Measurements from ENCODE around the gene IFNLR1.

The IFNLR1 gene

DNA sequence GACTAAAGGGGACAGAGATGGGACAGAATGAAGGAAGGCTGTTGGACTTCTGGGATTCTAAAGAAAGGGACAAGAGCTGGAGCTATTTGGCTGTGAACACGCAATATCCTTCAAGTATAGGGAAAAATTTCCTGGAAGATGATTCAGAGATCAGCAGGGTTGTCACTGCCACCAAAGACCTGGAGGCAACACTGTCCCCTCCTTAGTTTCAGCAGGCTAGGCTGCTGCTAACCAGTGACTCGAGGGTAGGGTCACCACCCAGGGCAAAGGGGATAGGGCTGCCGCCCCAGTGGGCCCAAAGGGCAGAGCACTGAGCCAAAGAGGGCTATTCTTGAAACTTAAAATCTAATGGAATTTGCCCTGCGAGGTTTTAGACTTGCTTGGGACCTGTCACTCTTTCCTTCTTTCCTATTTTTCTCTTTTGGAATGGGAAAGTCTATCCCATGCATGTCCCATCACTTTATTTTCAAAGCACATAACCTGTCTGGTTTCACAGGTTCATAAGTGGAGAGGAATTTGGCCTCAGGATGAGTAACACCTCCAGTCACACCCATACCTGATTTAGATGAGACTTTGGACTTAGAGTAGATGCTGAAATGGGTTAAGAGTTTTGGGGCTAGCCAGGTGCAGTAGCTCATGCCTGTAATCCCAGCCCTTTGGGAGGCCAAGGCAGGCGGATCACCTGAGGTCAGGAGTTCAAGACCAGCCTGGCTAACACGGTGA lies 11.9 kb downstream of the IFNLR1 start:
- DNase-seq: no peak

DNA sequence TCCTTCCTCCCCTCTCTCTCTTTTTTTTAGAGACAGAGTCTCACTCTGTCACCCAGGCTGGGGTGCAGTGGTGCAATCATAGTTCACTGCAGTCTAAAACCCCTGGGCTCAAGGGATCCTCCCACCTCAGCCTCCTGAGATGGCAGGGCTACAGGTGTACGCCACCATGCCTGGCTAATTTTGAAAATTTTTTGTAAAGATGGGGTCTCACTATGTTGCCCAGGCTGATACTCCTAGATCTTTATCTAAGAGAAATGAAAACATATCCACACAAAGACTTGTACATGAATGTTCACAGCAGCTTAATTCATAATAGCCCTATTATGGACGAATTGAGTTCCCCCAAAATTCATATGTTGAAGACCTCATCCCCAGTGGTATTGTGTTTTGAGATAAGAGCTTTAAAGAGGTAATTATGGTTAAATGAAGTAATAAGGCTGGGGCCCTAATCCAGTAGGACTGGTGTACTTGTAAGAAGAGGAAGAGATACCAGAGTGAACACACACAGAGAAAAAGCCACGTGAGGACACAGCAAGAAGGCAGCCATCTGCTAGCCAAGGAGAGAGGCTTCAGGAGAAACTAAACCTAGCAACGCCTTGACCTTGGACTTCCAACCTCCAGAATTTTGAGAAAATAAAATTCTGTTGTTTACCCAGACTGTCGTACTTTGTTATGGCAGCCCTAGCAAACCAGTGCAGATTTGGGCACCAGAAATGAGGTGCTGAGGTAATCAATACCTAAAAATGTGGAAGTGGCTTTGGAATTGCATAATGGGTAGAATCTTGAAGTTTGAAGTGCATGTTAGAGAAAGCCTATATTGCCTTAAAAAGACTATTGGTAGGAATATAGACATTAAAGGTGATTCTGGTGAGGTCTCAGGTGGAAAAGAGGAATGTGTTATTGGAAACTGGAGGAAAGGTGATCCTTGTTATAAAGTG lies 13.2 kb downstream of the IFNLR1 start:
- no peak for DNase-seq

DNA sequence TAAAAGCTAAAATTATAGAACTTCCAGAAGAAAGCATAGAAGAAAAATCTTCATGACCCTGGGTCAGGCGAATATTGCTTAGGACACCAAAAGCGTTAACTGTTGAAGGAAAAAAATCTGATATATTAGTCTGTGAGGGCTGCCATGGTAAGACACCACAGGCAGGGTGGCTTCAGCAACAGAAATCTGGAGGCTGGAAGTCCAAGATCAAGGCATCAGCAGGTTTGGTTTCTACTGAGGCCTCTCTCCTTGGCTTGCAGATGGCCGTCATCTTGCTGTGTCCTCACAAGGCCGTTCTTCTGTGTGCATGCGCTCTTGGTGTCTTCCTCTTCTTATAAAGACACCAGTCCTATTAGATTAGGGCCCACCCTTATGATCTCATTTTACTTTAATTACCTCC lies 14.5 kb downstream of the IFNLR1 start:
- DNase-seq: no peak

DNA sequence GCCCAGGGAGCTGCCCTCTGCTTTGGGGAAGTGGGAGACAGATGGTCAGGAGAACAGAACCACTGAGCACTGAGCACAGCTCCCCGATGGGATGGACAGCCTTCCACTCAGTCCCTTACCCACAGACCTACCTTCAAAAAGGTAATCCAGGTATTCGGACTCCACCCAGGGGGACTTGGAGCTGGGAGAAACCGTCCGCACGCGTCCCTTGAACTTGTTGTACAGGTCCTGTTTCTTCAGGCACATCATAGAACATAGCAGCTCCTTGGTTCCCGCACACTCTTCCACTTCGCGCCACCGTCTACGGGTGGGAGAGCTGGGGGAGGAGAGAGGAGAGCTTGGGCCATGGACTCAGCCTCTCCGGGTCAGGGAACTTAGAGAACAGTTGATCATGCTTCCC lies 17.8 kb downstream of the IFNLR1 start:
- DNase-seq: no peak

DNA sequence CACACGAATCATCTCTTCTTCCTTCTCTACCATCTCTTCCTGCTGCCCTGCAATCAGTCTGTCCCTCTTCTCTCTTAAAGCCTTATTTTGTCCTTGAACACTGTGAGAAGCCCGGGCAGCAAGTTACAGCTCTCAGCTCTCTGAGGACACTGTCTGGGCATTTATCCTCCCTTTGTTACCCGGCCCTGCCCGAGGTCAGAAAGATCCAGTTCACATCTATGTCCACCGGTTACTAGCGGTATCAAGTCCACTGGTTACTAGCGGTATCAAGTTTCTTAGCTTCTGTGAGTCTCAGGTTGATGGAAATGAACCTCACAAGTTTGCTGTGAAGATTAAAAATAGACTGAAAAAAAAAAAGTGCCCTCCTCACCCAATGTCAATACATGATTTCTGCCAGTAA lies 18.8 kb downstream of the IFNLR1 start:
- no peak for DNase-seq

DNA sequence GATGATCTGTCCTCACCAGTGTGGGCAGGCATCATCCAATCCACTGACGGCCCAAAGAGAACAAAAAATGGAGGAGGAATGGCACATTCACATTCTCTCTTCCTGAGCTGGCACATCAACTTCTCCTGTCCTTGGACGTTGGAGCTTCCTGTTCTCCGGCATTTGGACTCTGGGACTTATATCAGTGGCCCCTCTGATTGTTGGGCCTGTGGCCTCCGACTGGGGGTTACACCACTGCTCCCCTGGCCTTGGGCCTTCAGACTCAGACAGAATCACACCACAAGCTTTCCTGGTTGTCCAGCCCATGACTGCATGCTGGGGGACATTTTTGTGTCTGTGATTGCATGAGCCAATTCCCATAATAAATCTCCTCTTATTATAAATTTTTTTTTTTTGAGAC lies 20.1 kb downstream of the IFNLR1 start:
- DNase-seq: no peak

DNA sequence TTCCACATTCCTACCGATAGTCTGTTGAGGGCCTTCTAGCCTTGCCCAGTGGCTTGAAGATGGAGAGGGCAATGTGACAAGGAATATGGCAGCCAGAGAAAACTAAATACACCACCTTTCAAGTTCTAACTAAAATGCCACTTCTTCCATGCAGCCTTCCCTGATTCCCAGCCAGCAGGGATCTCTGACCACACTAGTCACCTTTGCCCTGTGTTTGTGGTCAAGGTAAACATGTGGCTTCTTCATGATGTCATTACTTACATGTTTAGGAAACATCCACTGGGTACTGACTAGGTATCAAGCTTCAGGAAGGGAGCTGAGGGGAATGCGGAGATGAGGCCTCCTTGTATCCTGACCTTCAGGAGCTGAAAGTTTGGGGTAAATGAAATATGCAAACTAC lies 21.6 kb downstream of the IFNLR1 start:
- no peak for DNase-seq

DNA sequence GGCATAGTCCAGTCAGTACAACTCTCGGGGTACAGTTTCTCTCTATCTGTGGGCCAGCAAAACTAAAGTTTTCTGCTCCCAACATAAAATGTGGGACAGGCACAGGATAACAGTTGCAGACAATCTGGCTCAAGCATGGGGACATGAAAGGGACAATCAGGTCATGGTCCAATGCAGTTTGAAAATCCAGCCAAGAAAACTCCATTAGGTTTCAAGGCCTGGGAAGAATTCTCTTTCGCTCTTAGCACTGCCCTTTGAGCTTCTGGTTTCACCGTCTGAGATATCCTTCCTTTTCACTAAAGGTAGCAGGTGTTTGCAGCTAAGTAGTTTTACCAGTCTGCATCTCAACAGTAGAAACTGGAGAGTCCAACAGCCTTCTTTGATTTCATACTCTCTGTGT lies 23.1 kb downstream of the IFNLR1 start:
- no peak for DNase-seq

DNA sequence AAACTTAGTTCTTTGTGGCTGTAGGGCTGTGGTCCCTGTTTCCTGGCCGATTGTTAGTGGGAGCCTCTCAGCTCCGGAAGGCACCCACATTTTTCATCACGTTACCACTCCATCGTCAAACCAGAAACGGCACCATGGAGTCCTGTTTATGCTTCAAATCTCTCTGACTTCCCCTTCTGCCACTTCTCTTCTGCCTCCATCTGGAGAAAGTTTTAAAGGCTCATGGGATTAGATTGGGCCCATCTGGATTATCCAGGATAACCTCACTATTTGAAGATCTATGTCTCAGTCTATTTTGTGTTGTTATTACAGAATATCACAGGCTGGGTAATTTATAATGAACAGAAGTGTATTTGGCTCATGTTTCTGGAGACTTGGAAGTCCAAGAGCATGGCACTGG lies 24.9 kb downstream of the IFNLR1 start:
- DNase-seq: no peak

DNA sequence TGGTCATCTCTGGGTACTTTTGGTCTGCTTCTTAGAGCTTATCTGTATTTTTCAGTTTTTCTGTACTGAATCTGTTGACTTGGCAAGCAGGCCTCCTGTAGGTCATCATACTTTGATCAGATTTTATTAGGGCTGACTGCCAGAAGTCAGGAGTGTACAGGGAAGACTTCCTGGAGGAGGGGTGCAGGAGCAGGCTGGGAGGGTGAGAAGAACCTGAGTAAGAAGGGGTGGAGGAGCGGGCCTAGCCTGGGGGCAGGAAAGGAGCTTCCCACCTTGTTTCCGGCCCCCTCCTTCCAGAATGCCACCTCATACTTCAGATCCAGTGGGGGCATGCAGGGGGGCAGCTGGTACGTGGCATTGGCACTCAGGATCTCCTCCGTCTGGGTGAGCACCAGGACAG lies 25.8 kb downstream of the IFNLR1 start:
- DNase-seq: no peak

DNA sequence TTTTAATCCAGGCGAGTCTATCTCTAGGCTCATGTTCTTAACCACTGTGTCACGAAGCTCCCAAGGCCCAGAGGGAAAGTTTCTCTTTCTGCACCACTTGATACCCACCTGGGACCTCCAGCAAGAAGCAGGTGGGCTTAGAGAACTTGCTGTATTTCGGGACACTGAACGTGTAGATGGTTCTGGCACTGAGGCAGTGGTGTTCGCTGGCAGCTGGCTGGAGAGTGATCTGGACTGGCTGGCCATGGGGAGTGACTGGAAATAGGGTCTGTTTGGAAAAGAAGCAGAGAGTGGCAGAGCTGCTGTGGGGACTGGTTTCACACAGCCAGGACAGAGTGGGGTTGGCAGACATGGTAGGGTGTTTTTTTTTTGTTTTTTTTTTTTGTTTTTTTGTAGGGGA lies 27.7 kb downstream of the IFNLR1 start:
- DNase-seq: no peak

DNA sequence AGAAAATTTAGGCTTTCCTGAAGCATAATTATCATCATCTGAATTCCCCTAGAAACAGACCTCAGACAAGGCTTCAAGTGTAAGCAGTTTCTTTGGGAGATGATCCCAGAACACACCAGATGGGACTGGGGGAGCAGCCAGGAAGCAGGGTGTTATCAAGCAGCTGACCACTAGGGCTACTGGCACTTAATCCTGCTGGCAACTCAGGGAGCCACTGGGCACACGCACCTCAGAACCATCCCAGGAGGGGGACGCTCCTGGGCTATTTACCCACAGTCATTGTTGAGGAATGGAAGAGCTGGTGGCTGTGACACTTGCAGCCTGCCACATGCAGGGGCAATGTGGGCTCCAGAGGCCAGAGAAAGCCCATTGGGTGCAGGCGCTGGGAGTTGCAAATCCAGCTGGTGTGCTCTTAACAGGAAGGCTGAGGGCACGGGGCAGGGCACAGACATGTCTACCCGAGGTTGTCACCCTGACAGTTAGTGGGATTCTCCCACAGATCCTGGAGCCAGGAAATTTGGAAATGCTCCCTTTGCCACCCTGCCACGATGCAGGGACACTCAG lies 29.1 kb downstream of the IFNLR1 start:
- no peak for DNase-seq

DNA sequence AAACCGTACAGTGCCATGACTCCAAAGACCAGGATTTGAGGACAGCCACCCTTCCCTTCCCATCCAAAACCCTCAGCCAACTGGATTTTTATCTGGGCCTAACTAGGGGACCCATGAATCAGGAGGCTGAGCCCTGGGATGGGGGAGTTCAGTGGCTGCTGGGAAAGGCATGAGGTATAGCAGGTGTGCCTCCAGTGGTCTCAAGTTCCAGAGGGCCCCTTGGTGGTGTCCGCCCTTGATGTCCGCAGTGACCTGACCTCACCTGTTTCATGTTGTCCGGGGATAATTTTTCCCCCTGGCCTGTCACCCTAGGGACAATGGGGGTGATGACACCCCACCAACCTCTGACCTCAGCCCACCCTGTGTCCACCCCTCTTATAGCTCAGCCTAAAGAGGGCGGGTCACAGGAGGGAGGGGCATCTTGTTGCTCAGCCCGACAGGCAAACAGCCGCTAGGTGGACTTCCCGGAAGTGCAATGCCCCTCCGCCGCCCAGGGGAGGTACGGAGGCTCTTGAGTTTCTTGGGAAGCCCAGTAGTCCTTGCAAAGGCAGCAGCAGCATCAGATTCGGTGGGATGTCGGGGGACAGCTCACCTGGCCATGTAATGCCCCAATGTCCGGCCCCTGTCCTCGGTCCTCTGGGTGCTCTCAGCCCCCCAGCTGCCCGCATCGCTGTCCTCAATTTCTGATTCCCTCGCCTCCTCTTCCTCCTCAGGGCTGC lies 30.4 kb downstream of the IFNLR1 start:
- no peak for DNase-seq

DNA sequence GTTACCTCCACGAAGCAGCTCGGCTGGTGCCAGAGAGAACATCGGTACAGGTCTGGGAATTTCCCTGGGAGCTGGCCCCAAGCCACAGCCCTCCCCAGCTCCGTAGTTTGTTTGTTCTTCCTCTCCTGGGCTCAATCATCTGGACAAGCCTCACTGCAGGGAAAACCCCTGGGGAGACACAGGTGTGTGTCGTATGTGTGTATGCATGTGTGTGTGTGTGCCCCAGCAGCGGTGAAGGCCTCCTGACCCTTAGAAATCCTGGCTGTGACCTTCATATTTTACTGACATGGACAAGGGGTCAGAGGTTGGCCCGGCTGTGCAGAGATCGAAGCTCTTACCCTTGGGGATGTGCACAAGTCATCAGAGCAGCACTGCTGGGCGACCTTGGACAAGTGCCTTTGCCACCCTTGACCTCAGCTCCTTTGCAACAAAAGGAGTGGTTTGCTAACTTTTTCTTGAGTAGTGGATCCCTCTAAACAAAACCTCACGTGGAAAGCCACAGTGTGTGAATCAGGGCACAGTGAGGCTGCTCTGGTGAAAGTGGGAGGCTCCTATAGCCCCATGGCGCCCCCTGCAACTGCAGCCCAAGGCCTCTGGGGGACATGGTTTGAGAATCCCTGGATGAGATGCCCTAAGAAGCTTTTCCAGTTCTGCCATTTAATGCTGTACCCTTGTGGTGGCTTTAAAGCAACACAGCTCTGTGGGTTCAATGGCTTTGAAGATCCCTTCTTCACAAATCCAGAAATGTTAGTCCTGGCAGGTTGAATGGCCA lies 31.9 kb downstream of the IFNLR1 start:
- no peak for DNase-seq

DNA sequence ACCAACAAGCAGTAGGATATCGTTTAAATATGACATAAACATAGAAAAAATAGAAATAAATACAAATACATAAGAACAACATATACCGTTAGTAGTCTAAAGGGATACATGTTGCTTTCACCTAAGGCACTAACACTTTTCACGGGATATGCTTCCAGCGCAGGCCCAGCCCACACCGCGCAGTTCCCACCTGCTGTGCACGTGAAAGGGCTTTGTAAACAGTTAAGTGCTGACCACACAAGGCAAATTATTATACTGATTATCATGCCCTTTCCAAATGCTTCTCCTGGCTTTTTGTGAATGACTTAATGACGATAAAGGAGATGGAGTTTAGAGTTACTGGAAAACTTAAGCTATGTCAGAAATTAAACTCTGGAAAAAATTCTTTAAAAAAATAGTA lies 32.9 kb downstream of the IFNLR1 start:
- no peak for DNase-seq

DNA sequence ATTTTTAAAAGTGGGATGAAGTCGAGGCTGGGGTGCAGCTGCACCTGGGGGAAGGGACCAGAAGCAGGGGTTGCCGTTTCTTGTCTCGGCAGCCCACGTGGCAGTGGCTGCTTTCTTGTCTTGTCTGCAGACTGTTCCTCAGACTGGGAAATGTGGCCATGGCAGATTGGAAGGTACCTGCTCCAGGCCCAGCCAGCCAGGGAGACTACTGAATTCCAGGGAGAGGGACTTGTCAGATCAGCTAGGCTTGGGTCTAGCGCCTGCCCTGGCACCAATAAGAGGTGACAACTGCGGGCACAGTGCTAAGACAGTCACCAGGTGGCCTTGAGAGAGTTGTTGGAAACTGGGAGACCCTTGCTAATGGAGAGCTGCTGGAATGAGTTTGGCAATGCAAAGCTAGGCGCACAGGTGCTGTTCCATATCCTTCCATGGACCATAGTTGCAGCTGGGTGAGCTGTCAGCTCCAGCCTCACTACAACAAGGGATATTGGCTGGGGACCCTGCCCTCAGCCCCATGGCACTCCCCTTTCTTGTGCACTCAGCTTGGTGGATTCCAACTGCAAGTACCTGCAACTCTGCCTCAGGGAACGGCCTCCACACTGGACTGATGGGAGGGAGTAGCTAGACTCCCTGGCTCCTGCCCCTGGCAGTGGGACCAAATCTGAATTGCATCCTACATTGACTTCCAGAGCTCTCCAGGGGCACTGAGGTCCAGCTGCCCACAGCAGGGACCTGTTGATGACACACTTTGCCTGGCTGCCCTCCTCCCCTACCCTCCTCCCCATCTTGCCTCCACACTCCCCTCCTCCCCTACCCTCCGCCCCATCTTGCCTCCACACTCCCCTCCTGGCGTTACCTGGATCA lies 34.2 kb downstream of the IFNLR1 start:
- no peak for DNase-seq

DNA sequence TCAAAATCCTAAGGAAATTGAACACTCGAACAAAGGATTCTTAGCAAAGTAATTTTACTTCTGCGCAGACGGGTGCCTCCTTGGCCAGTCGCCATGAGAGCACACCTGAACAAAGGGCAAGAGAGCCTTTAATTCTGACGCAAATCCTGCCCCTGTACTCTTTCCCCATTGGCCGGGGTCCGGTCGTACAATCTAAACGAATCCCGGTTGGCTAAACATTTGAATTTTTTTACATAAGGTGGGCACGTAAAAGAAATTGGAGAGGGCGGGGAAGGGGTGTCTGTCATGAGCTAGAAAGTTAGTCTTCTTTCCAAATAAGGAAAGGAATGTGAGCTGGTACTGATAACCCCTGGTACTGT lies 35.9 kb downstream of the IFNLR1 start:
- no peak for DNase-seq

DNA sequence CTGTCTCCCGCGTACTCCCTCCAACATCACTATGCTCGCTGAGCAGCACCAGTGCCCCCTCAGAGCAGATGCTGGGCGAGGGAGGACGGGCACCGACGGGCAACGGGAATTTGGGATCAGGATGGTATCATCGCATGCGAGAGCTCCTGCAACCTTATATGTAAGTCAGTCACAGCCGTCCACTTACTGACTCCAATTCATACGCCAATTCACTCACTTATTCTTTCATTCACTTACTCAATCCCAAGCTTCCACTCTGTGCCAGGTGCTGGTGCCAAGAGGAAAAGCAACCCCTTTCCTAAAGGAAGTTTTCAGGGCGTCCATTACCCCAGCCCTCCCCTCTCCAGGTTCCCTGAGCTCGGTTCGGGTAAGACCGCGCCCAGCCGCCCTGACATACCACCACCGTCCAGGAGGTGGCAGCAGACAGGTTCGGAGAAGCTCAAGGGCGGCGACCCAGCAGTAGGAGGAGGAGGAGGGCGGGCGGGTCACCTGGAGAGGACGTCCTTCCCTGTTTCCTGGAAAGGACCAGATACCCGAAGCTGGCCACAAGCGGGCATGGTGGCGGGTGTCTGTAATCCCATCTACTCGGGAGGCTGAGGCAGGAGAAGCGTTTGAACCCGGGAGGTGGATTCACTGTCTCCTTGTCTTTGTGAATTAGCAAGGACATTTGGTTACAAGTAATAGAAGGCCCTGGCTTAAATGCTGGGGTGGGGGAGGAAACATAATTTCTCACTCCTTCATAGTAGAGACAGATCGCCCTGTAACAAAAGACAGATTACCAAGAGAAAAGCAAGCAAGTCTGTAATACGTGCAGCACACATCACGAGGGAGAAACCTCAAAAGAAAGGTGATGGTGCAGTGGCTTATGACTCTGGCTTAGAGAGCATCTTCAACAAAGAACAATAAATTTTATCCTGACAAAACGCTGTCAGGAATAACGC lies 36.6 kb downstream of the IFNLR1 start:
- peak; percentile 71 to 93 (median 80) for DNase-seq

DNA sequence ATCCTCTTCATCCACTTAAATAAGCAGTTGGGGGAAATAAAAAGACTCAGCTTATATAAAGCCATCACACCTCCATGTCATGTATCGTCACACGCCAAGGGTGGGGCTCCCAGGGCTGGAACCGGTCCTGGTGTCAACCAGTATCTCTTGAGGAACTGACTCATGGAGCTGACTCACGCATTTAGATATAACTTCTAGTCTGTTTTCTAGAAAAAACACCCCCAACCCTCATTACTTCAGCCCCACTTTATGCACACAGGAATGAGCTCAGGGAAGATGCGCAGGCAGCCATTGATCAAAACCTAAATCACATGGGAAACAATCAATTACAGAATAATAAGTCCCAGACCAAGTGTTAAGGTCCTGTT lies 37.2 kb downstream of the IFNLR1 start:
- DNase-seq: peak in 2 of 4 experiments; percentile 12 to 33

DNA sequence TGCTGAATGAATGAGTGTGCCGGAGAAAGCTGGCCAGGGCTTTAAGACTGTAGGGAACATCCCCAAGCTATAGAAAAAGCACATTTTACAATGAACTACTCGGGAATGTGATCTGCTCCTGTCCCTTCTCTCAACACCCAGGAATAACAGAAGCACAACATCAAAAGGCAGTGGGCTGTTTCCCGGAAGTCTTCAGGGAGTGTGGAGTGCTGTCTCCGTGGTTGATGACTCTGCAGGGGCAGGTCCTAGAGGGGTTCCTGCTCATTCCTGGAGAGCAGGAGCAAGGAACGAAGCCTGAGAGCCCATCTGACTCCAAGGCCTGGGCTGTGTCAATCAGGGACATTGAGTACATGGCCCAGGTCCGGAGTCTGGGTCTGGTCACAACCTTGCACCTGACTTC lies 39.3 kb downstream of the IFNLR1 start:
- no peak for DNase-seq

All from activated CD4-positive, CD25-positive, alpha-beta regulatory T cell (primary cell).